ENCODE data around the gene AFAP1.
A peak's percentile ranks its signal among the peaks of the same experiment; 100 is the strongest.

Gene AFAP1, protein sequence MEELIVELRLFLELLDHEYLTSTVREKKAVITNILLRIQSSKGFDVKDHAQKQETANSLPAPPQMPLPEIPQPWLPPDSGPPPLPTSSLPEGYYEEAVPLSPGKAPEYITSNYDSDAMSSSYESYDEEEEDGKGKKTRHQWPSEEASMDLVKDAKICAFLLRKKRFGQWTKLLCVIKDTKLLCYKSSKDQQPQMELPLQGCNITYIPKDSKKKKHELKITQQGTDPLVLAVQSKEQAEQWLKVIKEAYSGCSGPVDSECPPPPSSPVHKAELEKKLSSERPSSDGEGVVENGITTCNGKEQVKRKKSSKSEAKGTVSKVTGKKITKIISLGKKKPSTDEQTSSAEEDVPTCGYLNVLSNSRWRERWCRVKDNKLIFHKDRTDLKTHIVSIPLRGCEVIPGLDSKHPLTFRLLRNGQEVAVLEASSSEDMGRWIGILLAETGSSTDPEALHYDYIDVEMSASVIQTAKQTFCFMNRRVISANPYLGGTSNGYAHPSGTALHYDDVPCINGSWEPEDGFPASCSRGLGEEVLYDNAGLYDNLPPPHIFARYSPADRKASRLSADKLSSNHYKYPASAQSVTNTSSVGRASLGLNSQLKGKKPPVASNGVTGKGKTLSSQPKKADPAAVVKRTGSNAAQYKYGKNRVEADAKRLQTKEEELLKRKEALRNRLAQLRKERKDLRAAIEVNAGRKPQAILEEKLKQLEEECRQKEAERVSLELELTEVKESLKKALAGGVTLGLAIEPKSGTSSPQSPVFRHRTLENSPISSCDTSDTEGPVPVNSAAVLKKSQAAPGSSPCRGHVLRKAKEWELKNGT

DNA sequence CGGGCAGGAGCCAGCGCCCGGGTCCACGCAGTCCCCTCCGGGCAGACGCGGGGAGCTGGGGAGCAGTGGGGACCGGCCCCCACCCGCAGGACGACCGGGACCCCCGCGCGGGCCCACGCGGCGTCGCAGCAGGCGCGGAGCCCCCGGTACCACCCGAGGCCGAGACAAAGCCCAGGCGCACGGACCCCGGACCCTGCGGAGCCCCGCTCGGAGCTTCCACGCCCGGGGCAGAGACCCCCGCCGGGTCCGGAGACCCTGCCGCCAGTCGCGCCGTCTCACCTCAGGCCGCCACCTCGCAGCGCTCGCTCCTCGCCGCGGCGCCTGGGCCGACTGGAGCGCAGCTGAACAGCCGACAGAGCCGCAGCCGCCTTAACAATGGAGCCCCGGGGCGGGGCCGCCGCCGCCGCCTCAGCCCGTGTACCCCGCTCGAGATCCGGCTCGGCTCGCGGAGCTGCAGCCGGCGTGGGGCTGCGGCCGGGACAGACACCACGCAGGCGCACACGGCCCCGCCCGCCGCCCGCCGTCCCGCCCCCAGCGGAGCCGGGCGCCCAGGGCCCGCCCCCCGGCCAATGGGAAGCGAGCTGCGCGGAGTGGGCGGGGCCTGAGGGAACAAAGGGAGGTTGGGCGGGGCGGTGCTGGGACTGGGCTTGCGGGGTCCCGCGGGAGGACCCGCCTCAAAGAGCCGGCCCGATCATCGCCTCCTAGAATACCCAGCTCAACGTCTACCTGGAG is at the start of gene AFAP1:
AFAP1 (minus strand) TSS at position 485 of the 732 bp plus-strand sequence. CDS start 67,783 bp downstream, outside the sequence.
- peaks cover 22% of the 10 kb centered on the region for H3K4me1 Mint-ChIP-seq

DNA sequence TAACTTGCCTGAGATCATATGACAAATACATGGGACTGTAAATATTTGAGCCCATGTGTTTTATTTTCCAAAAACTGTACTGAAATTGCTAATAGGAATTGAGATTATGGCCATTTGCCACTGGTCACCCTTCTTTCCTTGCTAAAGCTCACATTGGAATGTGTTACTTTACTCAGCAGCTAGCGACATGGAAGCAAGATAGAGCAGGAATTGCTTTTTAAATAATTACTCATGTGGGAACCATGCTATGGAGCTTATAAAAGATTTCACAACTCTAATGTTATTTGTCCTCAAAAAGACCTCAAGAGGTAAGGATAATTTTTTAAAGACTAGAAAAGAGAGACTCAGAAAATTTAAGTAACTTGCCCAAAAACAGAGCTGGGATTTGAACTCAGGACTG is 48.8 kb upstream of the AFAP1 start:
- H3K36me3 Mint-ChIP-seq, result no peaks in the 10 kb centered on the region
- H3K4me1 Mint-ChIP-seq, result peaks cover 13% of the 10 kb centered on the region
- H3K27me3 Mint-ChIP-seq, result peaks cover 1% of the 10 kb centered on the region
- no peaks in the 10 kb centered on the region for H3K9me3 Mint-ChIP-seq
- H3K27ac Mint-ChIP-seq, result no peak overlapping the region
- no peak overlapping the region for H3K4me3 Mint-ChIP-seq

More for the DNA sequence above, at the start of gene AFAP1:
- Mint-ChIP-seq H3K36me3 (no peaks in the 10 kb centered on the region), H3K27ac (no peak within 1 kb of the TSS), H3K4me3 (peak within 1 kb of the TSS; percentile 79), H3K9me3 (no peaks in the 10 kb centered on the region), H3K27me3 (no peaks in the 10 kb centered on the region)

DNA sequence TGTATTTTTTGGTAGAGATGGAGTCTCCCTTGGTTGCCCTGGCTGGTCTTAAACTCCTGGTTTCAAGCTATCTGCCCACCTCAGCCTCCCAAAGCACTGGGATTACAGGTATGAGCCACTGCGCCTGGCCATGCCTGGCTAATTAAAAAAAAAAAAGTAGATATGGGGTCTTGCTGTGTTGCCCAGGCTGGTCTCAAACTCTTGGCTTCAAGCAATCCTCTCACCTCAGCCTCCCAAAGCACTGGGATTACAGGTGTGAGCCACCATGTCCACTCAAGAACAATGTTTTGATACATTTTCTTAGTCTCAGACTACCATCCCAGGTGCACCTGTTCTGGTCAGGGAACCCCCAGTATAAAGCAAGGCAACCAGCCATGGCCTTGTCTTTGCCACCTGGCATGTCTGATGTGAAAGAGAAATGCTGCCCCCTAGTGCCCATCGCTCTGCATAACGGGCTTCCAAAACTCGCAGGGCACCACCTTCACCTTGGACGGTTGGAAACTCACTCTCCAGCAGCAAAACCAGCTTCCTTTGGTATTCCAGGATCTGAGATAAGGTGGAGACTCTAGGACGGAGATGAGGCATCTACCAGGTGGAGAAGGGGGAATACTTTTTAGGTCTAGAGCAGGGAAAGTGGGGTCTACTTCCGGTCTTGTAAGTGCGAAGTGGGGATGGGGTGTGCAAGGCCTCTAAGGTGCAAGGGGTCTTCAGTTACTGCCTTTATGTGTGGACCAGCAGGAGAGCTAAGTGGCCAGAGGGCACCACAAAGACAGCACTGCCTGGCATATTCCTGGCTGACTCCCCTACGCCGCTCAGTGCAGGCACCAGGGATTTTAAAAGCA is 47.7 kb upstream of the AFAP1 start:
- no peaks in the 10 kb centered on the region for H3K36me3 Mint-ChIP-seq
- no peaks in the 10 kb centered on the region for H3K9me3 Mint-ChIP-seq

DNA sequence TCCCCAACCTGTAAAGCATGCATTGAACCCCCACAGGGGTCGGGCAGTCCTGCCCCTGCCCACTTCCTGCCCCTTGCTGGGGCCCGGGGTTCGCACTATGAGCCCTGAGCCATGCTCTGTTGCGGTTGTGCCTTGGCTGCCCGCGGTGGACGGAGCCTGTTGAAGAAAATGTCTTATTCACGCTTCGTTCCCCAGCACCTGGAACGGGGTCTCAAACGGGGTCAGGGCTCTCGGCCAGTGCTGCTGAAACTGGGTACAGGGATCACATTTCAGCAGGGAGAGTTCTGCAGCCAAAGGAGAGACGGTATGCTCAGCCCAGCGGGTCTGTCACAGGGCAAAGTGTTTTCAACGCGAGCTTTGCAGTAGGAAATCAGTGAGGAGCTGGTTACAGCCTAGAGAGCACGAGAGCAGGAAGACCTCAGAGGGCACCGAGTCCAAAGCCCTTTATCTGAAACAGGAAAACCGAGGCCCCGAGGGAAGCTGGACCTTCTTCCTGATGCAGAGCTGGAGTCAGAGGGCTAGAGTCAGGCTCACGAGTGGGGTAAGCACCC is 46.3 kb upstream of the AFAP1 start:
- no peaks in the 10 kb centered on the region for H3K9me3 Mint-ChIP-seq
- H3K27me3 Mint-ChIP-seq, result peaks cover 1% of the 10 kb centered on the region
- H3K4me3 Mint-ChIP-seq, result no peak overlapping the region
- H3K36me3 Mint-ChIP-seq, result no peaks in the 10 kb centered on the region
- H3K4me1 Mint-ChIP-seq, result peaks cover 13% of the 10 kb centered on the region
- H3K27ac Mint-ChIP-seq, result peak overlapping the region; percentile 51

More for the DNA sequence above, 47.7 kb upstream of the AFAP1 start:
- peaks cover 13% of the 10 kb centered on the region for H3K4me1 Mint-ChIP-seq
- peaks cover 1% of the 10 kb centered on the region for H3K27me3 Mint-ChIP-seq
- H3K4me3 Mint-ChIP-seq, result no peak overlapping the region
- H3K27ac Mint-ChIP-seq, result no peak overlapping the region

DNA sequence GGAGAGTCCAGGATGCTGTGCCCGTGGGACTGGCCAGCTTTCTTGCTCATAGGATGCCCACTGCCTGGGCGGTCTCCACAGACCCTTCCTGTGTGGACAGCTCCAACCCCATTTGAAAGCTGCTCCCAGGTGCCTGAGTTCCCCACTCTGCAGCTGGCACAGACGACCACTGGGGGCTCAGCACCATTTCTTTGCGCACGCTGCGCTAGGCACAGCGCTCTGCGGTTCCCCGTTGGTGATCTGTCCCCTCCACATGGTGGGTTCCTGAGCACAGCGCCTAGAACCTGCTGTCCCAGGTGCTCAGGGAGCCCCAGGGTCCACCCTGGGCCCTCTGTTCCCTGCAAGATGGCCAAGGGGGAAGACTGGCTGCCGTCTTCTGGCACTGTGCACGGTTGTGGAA is 45.4 kb upstream of the AFAP1 start:
- peaks cover 1% of the 10 kb centered on the region for H3K27me3 Mint-ChIP-seq
- H3K4me1 Mint-ChIP-seq, result peaks cover 13% of the 10 kb centered on the region
- H3K9me3 Mint-ChIP-seq, result no peaks in the 10 kb centered on the region
- H3K36me3 Mint-ChIP-seq, result no peaks in the 10 kb centered on the region
- no peak overlapping the region for H3K4me3 Mint-ChIP-seq
- H3K27ac Mint-ChIP-seq, result no peak overlapping the region

DNA sequence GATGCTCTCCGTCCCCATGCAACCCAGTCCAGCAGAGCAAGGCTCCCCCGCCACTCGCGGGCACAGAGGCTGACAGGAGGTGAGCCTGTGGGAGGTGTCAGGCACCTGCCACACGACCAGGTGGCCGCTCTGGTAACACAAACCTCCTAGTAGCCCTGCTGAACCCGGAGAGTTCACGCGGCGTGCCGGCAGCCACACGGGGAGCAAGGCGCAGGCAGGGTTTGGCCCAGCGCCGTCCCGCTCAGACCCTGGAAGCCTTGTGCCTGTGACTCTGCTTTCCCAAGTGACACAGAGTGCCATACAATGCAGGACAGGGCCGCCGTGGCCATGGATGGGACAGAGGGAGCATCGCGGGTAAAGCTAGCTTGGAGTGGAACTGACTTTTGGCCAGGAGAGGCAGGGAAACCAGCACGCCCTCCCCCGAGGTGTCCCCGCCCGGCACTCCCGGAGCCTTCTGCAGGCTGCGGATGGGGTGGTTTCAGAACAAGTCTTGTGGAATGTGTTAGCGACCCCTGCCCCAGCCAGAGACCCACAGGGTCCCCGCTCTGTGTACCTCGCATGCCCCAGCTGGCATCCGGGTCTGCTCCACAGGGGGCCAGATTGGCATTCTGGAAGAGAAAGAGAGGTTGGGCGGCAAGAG is 44.7 kb upstream of the AFAP1 start:
- Mint-ChIP-seq H3K9me3 (no peaks in the 10 kb centered on the region), H3K27me3 (peaks cover 1% of the 10 kb centered on the region), H3K4me3 (no peak overlapping the region), H3K27ac (no peak overlapping the region), H3K36me3 (no peaks in the 10 kb centered on the region), H3K4me1 (peaks cover 13% of the 10 kb centered on the region)

DNA sequence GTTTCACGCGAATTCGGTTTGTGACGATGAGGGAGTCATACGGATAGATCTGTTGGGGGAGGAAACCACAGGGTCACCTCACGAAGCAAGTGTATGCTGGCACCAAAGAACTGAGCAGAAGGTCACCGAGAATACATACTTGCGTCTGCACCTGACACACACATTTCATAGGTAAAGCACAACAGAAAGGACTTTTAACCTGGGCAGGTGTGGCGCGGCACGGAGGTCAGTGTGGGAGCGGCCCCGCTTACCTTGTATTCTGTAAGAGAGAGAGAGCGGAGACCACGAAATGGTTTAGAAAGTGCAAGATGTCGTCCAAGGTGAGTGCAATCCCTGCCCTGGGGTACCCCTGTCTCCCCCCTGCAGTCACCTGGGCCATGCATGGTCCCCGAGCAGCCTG is 43.6 kb upstream of the AFAP1 start:
- H3K27ac Mint-ChIP-seq, result no peak overlapping the region

DNA sequence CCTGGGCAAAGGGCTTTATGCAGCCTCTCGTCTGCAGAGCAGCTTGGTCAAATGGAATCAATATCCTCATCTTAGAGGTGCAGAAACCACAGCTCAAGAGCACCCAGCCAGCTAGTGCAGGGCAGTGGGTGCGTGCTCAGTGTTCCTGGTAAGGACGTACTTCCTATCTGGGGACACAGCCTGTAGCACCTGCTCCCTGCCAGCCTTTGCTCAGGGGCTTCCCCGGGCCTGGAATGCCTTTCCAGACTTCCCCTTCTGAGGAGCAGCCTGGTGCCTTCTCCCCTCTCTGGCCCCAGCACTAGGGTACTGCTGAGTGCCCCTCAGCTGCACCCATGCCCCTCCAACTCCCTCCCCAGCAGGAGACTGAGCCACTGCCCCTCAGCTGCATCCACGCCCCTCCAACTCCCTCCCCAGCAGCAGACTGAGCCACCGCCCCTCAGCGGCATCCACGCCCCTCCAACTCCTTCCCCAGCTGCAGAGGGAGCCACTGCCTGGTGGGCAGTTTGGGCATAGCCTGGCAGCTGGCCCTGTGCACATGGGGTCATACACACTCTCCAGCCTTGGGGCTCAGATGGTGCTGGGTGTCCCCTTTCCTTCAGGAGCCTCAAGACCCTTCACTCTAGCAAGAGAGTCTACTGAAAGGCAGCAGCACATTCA is 42.2 kb upstream of the AFAP1 start:
- Mint-ChIP-seq H3K27ac (no peak overlapping the region), H3K4me1 (peaks cover 6% of the 10 kb centered on the region), H3K4me3 (no peak overlapping the region), H3K27me3 (no peaks in the 10 kb centered on the region), H3K9me3 (no peaks in the 10 kb centered on the region), H3K36me3 (no peaks in the 10 kb centered on the region)

More for the DNA sequence above, 43.6 kb upstream of the AFAP1 start:
- H3K27me3 Mint-ChIP-seq, result peaks cover 1% of the 10 kb centered on the region
- no peaks in the 10 kb centered on the region for H3K9me3 Mint-ChIP-seq
- H3K4me1 Mint-ChIP-seq, result peaks cover 13% of the 10 kb centered on the region
- H3K36me3 Mint-ChIP-seq, result no peaks in the 10 kb centered on the region
- H3K4me3 Mint-ChIP-seq, result no peak overlapping the region

DNA sequence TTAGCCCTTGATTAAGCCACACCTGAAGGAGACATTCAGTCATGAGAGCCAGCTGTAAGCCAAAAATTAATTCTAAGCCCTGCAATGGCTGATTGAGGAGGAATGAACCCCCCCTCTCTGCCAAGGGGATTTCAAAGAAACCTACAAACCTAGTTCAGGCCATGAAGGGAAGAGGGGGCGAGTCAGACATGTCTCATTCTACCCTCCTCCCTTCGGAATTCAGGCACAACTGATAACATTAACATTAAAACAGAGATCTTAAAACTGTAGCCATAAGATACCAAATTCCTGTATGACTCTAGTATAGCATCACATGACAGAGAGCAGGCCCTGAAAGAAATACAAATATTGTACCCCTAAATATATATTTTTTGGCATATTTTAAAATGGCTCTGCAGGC is 40.4 kb upstream of the AFAP1 start:
- H3K4me1 Mint-ChIP-seq, result peaks cover 4% of the 10 kb centered on the region
- no peaks in the 10 kb centered on the region for H3K27me3 Mint-ChIP-seq
- no peak overlapping the region for H3K27ac Mint-ChIP-seq
- H3K36me3 Mint-ChIP-seq, result no peaks in the 10 kb centered on the region
- no peak overlapping the region for H3K4me3 Mint-ChIP-seq
- no peaks in the 10 kb centered on the region for H3K9me3 Mint-ChIP-seq

DNA sequence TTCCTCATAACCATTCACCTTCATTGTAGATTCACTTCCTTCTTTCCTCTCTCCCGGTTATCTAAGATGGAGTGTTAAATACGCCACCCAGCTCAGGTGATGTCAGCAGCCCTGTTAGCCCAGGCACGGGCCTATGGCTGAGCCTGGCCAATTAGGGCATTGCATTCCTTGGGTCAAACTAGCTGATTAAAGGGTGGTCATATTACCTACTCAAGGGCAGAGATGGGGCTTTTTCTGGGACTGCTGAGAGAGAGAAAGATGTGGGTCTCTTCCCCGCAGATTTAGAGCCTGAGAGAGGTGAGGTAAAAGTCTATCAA is 39.9 kb upstream of the AFAP1 start:
- H3K9me3 Mint-ChIP-seq, result no peaks in the 10 kb centered on the region
- no peak overlapping the region for H3K27ac Mint-ChIP-seq
- no peak overlapping the region for H3K4me3 Mint-ChIP-seq
- H3K4me1 Mint-ChIP-seq, result peaks cover 4% of the 10 kb centered on the region
- H3K27me3 Mint-ChIP-seq, result no peaks in the 10 kb centered on the region
- H3K36me3 Mint-ChIP-seq, result no peaks in the 10 kb centered on the region

DNA sequence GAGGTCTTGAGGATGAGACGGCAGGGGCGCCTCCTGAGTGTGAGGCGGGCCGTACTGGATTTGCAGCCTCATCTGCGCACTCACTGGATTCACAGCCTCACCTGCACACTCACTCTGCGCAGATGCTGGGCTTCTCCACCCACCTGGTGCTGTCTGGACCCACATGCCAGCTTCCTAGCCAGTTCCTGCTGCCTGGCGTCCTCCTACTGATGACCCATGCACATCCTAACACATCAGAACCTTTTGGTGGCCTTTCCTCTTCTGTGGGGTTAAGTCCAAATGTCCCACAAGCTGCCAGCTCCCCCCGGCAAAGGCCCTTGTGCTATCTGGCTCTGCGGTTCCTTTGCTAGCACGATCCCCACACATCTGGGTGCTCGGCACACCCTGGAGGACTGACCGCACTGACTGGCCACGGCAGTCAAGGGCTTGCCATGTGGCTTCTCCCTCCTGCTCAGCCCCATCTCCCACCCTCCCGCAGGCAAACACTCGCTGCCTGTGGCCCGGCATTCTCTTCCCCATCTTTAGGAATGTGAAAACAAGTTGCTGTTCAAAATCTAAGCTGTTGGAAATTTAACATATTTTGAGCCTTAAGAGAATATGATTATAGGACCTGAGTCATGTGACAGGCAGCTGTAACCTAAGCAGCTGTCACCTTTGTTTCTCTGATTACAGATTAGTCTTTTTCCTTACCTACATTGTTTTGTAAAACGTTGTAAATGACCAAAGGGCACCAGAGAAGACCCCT is 39.4 kb upstream of the AFAP1 start:
- H3K4me3 Mint-ChIP-seq, result no peak overlapping the region
- H3K36me3 Mint-ChIP-seq, result no peaks in the 10 kb centered on the region
- H3K27ac Mint-ChIP-seq, result no peak overlapping the region
- no peaks in the 10 kb centered on the region for H3K27me3 Mint-ChIP-seq
- no peaks in the 10 kb centered on the region for H3K9me3 Mint-ChIP-seq
- peaks cover 4% of the 10 kb centered on the region for H3K4me1 Mint-ChIP-seq

DNA sequence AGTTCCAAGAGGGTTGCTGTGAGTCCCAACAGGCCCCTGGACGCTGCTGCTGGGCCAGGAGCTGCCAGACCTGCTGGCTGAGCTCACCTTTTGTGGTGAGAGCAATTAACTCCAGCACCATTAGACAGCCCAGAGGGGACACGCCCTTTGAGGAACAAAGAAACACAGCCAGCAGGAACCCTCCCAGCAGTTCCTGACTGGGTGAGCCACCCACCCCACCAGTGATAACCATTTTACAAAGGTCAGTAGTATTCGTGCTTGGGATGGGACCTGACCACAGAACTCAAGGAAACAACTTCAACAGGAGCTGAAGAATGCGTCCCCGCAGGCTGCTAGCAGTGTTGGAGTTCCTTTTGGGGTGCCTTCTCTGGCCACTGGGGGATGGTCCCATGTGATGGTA is 38.8 kb upstream of the AFAP1 start:
- H3K36me3 Mint-ChIP-seq, result no peaks in the 10 kb centered on the region
- H3K4me1 Mint-ChIP-seq, result peaks cover 4% of the 10 kb centered on the region
- H3K4me3 Mint-ChIP-seq, result no peak overlapping the region
- H3K9me3 Mint-ChIP-seq, result no peaks in the 10 kb centered on the region
- no peak overlapping the region for H3K27ac Mint-ChIP-seq
- H3K27me3 Mint-ChIP-seq, result no peaks in the 10 kb centered on the region

DNA sequence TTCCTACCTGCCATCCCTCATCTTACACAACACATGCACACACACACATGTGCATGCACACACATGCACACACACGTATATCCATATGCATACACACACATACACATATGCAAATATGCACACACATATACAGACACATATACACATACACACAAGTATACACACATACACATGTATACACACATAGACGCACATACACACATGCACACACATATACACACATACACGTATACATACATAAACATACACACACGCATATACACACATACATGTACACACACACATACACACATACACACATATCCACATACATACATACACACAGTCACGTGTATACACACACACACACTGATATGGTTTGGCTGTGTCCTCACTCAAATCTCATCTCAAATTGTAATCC is 37.0 kb upstream of the AFAP1 start:
- Mint-ChIP-seq H3K27me3 (no peaks in the 10 kb centered on the region), H3K27ac (no peak overlapping the region), H3K36me3 (no peaks in the 10 kb centered on the region), H3K4me3 (no peak overlapping the region), H3K9me3 (no peaks in the 10 kb centered on the region), H3K4me1 (peaks cover 12% of the 10 kb centered on the region)

All from activated naive CD4-positive, alpha-beta T cell treated with anti-CD3 and anti-CD28 coated beads, Interleukin-2, amount 50 U/mL, for 24 hours (primary cell).